Stimulated activated CD4-positive, alpha-beta T cell treated with anti-CD3 and anti-CD28 coated beads, TNF-alpha, amount 100 ng/mL, for 1 hour (primary cell): ENCODE measurements around the gene MAP1B.

Experiments
- DNase-seq, 3 donors: peaks; one replicate each; pipeline ENCODE4 v3.0.0-alpha.2; 2020; ENCODE audit warnings: low read depth in 3 of 3, low spot score in 1 of 3

MAP1B gene

GRCh38 chr5:72096602-72097188 is 10.6 kb upstream of the MAP1B start:
- DNase-seq = no peak

DNA sequence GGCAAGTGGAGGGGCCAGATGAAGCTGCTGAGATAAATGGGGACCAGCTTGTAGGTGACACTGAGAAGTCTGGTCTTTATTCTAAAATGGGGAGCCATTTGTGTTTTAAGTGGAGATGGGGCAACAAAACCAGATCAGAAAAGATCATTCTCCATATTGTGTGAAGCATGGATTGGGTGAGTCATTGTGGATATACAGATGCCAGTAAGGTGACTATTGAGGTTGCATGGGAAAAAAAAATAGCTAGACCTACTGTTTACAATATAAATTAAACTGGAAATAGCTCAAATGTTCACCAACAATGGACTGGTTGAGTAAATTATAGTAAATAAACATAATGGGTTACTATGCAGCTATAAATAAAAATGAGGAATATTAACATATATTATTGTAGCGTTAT is 5.4 kb upstream of the MAP1B start:
- DNase-seq = no peak

DNA sequence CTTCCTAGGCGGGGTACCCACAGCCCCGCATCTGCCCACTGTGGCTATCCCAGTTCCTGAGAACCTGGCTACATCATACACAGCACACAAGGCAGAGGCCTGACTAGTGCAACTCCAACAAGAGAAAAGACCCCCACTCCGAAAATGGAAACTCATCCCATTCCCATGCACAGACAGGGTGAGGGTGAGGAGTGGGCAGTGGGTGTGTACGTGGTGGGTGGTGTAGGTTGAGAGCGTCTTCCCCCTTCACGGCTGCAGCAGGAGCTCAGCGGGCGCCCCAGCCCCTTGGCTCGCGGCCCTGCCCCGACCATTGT is 501 bp upstream of the MAP1B start:
- DNase-seq = no peak

DNA sequence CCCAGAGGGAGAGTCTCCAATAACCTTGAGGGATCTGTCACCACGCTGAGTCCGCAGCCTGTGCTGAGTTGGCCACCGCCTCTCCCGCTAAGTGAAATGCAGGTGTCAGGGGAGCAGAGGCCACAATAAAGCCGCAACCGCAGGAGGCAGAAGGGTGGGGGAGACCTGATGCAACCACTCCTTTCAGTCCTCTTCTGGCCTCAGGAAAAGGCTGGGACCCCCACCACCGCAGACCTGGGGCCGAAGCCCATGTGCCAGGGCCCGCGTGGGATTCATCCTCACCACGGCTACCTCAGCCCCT is 576 bp downstream of the MAP1B start:
- no peak for DNase-seq

DNA sequence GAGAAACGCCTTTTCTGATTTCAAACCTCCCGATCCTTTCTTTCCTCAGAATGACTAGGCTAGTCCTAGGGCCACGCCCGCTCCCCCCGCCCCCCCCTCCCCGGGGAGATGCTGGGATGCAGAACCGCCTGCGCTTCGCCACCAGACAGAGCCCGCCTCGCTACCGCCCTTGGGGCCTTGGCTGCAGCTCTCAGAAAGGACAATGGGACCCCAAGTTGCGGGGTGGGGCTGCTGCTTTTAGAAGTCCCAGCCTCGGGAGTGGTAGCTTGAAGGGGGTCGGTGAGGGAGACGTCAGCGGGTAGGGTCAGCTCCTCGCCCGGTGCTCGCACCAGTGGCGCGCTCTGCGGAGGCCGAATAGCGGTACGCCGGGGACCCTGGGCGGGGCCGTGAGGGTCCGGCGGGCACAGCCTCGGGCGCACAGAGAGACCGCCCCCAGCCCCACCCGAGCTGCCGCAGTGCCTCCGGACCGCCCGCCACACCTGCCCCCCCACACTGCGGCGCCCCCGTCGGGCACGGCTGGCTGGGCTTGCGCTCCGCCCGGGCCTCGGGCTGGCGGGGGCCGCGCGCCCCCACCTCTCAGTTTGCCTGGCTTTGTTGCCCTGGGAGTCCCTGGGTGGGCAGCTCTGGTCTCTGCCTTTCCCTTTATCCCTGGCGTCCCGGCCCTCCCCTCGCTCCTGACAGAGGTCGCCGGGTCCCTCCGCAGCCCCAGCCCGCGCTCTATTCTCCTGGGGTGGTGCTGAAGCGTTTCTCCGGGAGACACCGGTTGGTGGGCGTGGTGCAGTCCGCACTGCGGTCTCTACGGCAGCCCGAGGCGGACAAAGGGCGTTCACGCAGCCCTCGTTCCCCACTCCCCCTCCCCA is 1.2 kb downstream of the MAP1B start:
- DNase-seq = no peak

DNA sequence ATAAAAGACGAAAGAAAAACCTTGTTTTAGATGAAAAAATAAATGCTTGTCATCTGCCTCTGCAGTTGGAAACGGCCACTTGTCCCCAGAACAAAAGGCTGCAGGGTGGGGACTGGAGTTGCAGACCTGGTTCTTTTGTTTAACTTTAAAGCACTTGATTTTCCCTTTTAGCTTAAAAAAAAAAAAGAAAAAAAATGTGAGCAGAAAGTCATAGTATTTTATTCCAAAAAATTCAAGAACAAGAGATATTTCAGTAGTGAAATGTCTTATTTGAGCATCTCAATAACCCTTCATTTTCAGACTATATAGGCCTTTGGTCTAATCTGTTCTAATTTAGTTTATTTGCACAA is 1.8 kb downstream of the MAP1B start:
- no peak for DNase-seq

- no peak for DNase-seq
Measured at GRCh38 chr5:72109625-72110024, 2.4 kb downstream of the MAP1B start.

GRCh38 chr5:72110394-72111013 is 3.2 kb downstream of the MAP1B start:
- no peak for DNase-seq

DNA sequence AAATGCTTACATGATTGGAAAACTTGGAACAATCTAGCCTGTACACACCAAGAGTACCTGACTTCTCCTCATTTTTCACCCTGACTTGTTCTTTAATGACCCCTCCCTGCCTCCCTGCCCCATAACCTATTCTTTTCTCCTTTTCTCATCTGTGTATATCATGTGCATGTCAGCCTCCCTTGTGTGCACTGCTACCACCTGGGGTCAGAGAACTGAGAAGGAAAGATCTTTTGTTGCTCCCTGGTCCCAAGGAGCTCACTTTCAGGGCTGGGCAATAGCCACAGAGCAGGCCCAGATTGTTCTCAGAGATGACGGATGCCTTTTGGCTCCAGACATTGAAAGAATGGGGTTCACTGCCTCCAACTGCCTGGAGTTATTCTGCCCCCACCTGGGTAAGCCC is 5.1 kb downstream of the MAP1B start:
- no peak for DNase-seq

- DNase-seq = no peak
Measured at GRCh38 chr5:72114629-72115028, 7.4 kb downstream of the MAP1B start.

- DNase-seq = no peak
Measured at GRCh38 chr5:72115296-72115695, 8.0 kb downstream of the MAP1B start.

GRCh38 chr5:72117307-72117706 is 10.0 kb downstream of the MAP1B start:
- DNase-seq = no peak

DNA sequence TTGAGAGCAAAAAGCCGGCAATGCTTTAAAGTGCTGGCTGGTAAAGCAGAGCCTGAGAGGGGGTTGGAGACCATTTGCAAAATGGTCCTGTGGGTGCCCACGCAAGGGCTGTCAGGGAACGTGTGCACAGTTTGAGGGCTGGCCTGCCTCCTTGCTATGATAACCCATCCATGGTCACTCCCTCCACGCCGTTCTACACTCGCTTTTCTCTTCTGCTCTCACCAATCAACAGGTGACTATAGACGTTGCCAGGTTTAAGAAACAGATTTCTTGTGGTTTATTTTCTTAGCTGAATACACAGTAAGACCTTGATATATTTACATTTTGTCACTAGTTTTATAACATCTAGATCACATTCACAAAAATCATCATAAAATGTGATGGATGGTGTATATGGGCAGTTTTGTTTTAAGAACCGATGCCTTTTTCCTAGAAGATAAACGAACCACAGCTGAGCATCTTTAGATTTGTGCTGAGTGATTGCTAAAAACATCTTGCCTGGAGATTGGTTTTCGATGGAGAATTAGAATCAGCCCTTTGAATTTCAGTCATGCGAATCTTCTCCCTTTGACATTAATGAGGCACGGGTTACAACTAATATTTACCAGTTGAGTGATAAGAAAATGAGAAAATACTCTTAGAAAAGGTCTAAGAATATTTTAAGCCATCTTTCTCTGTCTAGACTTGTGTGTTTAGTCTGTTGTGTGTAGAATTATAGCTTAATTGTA is 13.9 kb downstream of the MAP1B start:
- no peak for DNase-seq

DNA sequence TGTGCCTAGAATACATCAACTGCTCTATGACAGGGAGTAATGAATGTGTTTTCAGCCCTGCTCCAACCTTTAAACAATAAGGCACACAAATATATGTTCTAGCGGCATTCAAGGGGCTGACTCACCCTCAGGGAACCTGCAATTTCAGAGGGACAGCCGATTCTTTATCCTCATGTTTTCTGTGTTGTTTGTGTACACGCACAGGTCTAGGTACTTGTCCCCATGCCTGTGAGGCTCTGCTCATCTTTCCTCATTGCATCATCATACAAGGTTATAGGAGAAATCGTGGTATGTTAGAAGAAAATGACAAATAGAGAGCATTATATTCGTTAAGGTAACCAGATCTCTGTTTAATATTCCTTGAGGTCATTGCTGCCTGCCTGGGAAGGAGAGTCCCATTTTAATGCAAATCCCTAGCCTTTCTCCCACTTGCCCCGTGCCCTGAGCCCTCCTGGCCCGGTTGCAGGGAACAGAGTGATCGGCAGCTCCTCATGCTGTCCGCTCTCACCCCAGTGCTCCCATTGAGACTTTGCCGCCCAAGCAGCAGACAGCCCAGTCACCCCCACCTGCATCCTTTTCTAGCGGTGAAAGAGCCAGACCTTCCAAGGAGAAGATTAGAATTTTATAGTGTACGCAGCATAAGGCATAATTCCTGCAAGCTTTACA is 14.6 kb downstream of the MAP1B start:
- no peak for DNase-seq

DNA sequence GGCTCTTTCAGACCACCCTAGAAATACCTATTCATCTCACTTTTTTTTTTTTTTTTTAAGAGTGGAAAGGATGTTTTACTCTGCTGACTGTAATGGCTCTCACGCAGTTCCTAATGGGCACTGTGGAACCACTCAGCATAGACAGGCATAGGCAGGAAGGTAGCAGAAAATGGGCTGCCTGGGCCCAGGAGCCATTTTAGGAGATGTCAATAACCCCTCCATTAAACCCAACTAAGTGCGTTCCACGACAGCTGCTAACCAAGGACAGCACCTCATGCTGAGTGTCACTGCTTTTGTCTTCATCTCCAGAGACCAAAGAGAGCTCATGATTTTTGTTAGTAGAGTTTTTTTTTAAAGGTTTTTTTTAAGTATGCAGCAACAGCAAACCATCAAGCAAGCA is 15.3 kb downstream of the MAP1B start:
- no peak for DNase-seq

- DNase-seq = no peak
Measured at GRCh38 chr5:72123764-72124376, 16.6 kb downstream of the MAP1B start.

GRCh38 chr5:72125271-72125940 is 18.1 kb downstream of the MAP1B start:
- DNase-seq = no peak

DNA sequence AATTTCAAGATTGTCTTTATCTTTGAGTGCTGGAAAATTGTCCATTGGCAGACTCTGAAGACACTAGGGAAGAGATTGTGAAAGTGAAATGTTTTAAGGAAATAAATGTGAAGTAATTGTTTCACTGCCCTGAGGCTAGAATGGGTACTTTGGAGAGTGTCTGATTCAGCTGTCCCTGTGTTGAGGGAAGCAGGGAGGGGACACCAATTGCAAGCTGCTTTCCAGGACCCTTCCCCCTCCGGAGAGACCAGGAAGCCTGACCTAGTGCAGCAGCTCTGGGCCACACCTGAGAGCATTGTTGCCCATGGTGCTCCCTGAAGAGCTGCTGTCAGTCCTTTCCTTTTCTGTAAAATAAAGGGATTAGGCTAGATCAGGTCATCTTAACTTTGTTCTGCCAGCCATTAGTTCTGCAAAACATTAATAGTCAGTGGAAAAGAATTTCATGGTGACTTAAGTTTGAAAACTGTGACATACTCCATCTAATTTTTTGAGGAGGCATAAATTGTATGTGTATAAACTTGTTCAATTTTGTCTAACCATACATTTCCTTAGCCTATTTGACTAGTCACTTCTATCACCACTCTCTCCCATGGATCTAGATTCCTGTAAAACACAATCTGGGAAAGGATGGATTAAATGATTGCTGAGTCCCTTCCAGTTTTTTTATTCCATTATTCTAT is 18.8 kb downstream of the MAP1B start:
- DNase-seq = no peak

DNA sequence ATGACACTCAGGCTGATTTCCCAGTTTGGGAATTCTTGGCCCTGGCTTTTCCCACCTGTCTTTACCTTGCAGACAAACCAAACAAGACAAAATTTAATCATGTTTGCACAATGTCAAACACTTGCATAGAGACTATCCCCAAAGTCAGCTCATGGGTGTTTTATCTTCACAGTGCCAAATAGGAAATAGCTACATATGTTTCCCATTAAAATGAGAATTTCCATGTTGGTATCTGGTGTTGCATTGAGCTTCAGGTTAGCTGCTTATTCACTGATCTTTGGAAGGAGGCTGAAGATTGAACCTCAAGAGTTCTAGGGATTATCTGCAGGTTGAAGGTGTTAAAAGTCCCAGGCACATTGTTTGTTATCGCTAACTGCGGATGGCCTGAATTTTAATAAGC is 19.5 kb downstream of the MAP1B start:
- no peak for DNase-seq

DNA sequence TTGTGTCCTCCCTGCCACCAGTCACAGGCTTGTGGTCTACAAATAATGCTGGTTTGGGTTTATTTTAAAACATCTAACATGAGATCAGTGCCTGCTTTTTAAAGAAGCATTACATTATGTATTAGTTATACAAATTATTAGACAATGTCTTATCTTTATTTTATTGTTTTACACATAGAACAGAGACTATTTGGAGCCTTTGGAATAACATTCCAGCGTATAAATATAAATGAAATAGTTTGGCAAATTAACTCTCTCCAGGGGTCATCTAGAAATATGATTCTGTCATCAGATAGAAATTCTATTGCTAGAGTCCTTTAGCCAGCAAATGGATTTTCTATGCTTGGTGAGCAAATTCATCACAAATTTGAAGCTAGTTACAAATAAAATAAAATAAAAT is 22.4 kb downstream of the MAP1B start:
- DNase-seq = no peak
